Uterus (tissue), 4 donors: Measurements from ENCODE around the gene FLT1. TPM values are rescaled to one million over a fixed set of nuclear protein-coding genes. Genes with fewer than 3 reads are reported as not detected.

Experiments used
- DNase-seq, 2 donors: peaks; one replicate each; pipeline ENCODE4 v3.0.0-alpha.2; 2019 to 2020
- H3K27ac ChIP-seq, 2 donors: fragments of 200-600 bp; sonication (generic); 1 replicate in 1 of 2; 2 replicates in 1 of 2; pipeline ENCODE4 v1.5.1; 2016 to 2018
- H3K27me3 ChIP-seq, 2 donors: fragments of 200-600 bp; sonication (generic); one replicate each; pipeline ENCODE4 v1.5.1; 2018 to 2019; ENCODE audit warnings: control low read depth in 1 of 2
- H3K36me3 ChIP-seq, 2 donors: fragments of 200-600 bp; sonication (generic); one replicate each; pipeline ENCODE4 v1.5.1; 2019; ENCODE audit warnings: control low read depth in 1 of 2
- H3K4me1 ChIP-seq, 2 donors: fragments of 200-600 bp; sonication (generic); one replicate each; pipeline ENCODE4 v1.5.1; 2018 to 2019; ENCODE audit warnings: control low read depth in 1 of 2
- H3K4me3 ChIP-seq, 2 donors: fragments of 200-600 bp; sonication (generic); 1 replicate in 1 of 2; 2 replicates in 1 of 2; pipeline ENCODE4 v1.5.1; 2018 to 2019; ENCODE audit warnings: mild to moderate bottlenecking in 1 of 2
- H3K9me3 ChIP-seq, 2 donors: fragments of 200-600 bp; sonication (generic); one replicate each; pipeline ENCODE4 v1.5.1; 2019; ENCODE audit warnings: control low read depth in 1 of 2
- POLR2A ChIP-seq, 2 donors: fragments of 450-650 bp; IDR thresholded peaks; one replicate each; pipeline ENCODE4 v1.6.1; 2016; ENCODE audit warnings: antibody characterized with exemption in 2 of 2, mild to moderate bottlenecking in 1 of 2, moderate library complexity in 1 of 2
- intact Hi-C: fragments of 100-400 bp; cut with DNase I; formaldehyde crosslinking; loops from one replicate; pipeline ENCODE4 v1.15.1; 2023; ENCODE audit warnings: low total_unique reads
- total RNA-seq, 4 donors: library from RNA; depleted of rRNA in 3 of 4; stranded (reverse); fragments of >200 nt in 3 of 4; gene quantifications; one replicate each; pipeline versions ENCODE4 v1.1.0 to v1.2.4, GENCODE V29; 2014 to 2023
- TF ChIP-seq, protein P1 (sequence below), 4 experiments: fragments of 200-600 bp in 2 of 4; fragments of 450-650 bp in 2 of 4; sonication (generic) in 2 of 4; IDR thresholded peaks; one replicate each; pipeline ENCODE4 v1.5.1; 2016 to 2019; ENCODE audit warnings: antibody characterized with exemption in 4 of 4, mild to moderate bottlenecking in 2 of 4, moderate library complexity in 1 of 4
- donor health status: DM: yes; HTN: yes; CAD: no.

Gene FLT1
- total RNA-seq, 4 donors from 2014 or later: 53.2 to 95.3 (median 62.0) TPM

DNA sequence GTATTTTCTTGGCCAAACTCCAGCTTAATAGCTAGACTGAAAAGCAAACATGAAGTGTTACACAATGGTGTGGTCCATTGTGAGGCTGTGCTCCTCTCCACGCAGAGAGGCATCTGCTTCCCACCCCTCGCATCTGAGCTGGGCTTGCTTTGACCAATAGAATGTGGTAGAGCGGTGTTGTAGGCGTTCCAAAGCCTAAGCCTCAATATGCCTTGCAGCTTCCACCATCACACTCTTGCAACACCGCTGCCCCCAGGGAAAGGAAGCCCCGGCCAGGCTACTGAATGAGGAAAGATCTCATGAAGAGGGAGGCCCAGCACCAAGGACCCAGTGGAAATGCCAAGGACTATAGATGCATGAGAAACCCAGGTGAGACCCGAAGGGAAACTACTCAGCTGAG is 9.4 kb downstream of the FLT1 start:
- DNase-seq: no peak
- Histone ChIP-seq H3K27ac (no peak overlapping the region), H3K36me3 (no peaks in the 10 kb centered on the region), H3K4me1 (no peaks in the 10 kb centered on the region), H3K4me3 (no peak overlapping the region), H3K9me3 (no peaks in the 10 kb centered on the region), H3K27me3 (peaks cover 0 to 7% of the 10 kb centered on the region in 2 donors)
- intact Hi-C loops: no loop called here
- TF ChIP-seq POLR2A (IDR thresholded peaks at IDR 0.05): no peak
- TF ChIP-seq, protein P1, sequence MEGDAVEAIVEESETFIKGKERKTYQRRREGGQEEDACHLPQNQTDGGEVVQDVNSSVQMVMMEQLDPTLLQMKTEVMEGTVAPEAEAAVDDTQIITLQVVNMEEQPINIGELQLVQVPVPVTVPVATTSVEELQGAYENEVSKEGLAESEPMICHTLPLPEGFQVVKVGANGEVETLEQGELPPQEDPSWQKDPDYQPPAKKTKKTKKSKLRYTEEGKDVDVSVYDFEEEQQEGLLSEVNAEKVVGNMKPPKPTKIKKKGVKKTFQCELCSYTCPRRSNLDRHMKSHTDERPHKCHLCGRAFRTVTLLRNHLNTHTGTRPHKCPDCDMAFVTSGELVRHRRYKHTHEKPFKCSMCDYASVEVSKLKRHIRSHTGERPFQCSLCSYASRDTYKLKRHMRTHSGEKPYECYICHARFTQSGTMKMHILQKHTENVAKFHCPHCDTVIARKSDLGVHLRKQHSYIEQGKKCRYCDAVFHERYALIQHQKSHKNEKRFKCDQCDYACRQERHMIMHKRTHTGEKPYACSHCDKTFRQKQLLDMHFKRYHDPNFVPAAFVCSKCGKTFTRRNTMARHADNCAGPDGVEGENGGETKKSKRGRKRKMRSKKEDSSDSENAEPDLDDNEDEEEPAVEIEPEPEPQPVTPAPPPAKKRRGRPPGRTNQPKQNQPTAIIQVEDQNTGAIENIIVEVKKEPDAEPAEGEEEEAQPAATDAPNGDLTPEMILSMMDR (IDR thresholded peaks at IDR 0.05): no peak

DNA sequence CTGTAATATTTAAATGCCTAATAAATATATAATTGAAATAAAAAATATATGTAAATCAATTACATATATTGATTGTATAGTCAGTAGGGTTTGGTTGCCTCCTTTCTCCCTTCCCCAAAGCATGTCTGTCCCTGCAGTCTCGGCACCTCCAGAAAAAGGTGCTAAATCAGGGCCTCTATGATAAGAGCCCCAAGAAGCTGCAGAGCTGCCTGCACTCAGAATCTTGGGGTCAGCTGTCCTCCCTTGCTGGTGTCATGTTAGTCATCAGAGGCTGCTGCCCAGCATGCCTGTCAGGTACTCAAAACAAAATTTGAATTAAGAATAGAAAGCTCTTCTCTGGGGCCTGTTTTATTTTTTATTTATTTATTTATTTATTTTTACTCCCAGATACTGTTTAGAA is 9.8 kb downstream of the FLT1 start:
- H3K36me3 ChIP-seq: no peaks in the 10 kb centered on the region
- TF ChIP-seq, protein P1 (IDR thresholded peaks at IDR 0.05): no peak
- TF ChIP-seq POLR2A (IDR thresholded peaks at IDR 0.05): no peak
- H3K4me3 ChIP-seq: no peak overlapping the region
- no peaks in the 10 kb centered on the region for H3K9me3 ChIP-seq
- H3K27me3 ChIP-seq: peaks cover 0 to 2% of the 10 kb centered on the region in 2 donors
- H3K4me1 ChIP-seq: no peaks in the 10 kb centered on the region
- no peak for DNase-seq
- intact Hi-C loops: no loop called here
- no peak overlapping the region for H3K27ac ChIP-seq

DNA sequence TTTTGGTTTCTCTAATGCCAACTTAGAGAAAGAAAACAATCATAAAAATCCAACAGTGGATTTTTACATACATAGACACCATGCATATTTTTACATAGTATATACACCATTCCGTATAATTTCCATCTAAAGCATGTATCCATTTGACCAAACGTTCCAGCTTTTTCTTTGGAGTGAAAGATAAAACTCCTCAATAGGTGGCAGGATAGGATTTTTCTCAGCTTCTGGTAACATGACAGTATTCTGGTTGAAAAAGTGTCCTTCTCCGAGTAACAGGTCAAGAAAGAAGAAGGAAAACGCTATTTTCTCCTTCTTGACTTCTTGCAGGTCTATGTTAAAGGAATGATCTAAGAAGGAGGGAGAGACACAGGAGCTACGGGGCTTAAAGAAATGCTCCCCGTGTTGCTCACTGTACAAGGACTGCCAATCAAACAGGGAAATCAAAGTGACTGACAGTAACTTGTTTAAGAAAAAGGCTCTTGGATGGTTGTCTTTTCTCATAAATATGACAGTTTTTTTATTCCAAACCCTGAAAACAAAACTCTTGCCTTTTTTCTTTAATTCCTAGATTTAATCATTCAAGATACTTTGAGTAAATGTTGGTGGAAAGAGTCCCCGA is 11.5 kb downstream of the FLT1 start:
- H3K27me3 ChIP-seq: no peaks in the 10 kb centered on the region
- TF ChIP-seq, protein P1 (IDR thresholded peaks at IDR 0.05): no peak
- no peak for TF ChIP-seq POLR2A (IDR thresholded peaks at IDR 0.05)
- no peak overlapping the region for H3K4me3 ChIP-seq
- no peaks in the 10 kb centered on the region for H3K4me1 ChIP-seq
- DNase-seq: no peak
- intact Hi-C loops: no loop called here
- no peaks in the 10 kb centered on the region for H3K9me3 ChIP-seq
- H3K36me3 ChIP-seq: no peaks in the 10 kb centered on the region
- no peak overlapping the region for H3K27ac ChIP-seq

DNA sequence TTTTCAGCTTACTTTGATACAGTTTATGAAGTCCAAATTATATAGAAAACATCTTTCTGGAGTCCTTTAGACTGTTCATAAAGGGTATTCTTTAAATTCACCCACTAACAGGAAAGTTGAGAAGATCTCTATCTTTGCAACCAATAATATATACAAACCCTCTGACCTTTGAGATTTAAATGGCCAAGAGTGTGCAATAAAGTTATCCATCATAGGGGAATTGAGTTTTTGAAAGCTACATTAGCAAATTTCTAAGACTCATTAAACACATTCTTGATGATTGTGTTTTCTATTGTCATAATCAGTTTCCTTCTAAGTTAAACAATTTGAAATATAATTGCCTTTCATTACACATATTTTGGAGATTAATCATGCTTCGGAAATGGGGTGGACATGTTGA is 15.9 kb downstream of the FLT1 start:
- no peak overlapping the region for H3K27ac ChIP-seq
- intact Hi-C loops: no loop called here
- H3K36me3 ChIP-seq: no peaks in the 10 kb centered on the region
- no peaks in the 10 kb centered on the region for H3K4me1 ChIP-seq
- no peaks in the 10 kb centered on the region for H3K9me3 ChIP-seq
- no peak for DNase-seq
- H3K27me3 ChIP-seq: no peaks in the 10 kb centered on the region
- TF ChIP-seq, protein P1 (IDR thresholded peaks at IDR 0.05): no peak
- no peak for TF ChIP-seq POLR2A (IDR thresholded peaks at IDR 0.05)
- no peak overlapping the region for H3K4me3 ChIP-seq

DNA sequence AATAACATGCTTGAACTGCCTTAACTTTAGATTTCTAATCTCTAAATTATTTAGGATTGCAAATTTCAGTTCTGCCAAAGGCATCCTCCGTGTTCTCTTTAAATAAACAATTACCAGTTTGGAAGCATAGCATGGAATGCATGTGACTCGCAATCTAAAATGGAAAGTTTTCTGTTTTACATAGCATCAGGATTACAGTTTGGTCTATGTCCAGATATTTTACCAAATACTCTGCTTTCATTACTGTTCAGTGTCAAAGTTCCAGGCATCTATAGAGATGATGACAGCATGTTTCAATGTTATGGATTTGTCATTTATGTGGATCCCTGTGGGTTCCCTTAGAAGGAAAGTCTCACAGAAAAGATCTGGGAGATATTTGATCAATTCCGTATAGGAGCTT is 16.8 kb downstream of the FLT1 start:
- Histone ChIP-seq H3K27ac (no peak overlapping the region), H3K36me3 (no peaks in the 10 kb centered on the region), H3K4me3 (no peak overlapping the region), H3K9me3 (no peaks in the 10 kb centered on the region), H3K27me3 (no peaks in the 10 kb centered on the region), H3K4me1 (no peaks in the 10 kb centered on the region)
- intact Hi-C loops: no loop called here
- TF ChIP-seq, protein P1 (IDR thresholded peaks at IDR 0.05): no peak
- no peak for TF ChIP-seq POLR2A (IDR thresholded peaks at IDR 0.05)
- no peak for DNase-seq
